CD4-positive, alpha-beta T cell (primary cell): ENCODE results near the gene ZNF74. TPM values are rescaled to one million over a fixed set of nuclear protein-coding genes. Genes with fewer than 3 reads are reported as not detected.

ENCODE experiments used
- ATAC-seq: fragments of 200-7000 bp; cut with Tn5 transposase; one replicate; pipeline ENCODE4 v1.10.0; 2022; ENCODE audit warnings: mild to moderate bottlenecking; ENCODE audit not compliant: poor library complexity
- CTCF ChIA-PET: fragments of 350-600 bp; sonication (Branson Sonifier 250); formaldehyde crosslinking; loops from one replicate; lab custom pipeline; 2021; ENCODE audit warnings: antibody characterized with exemption, inconsistent platforms; lab: Charles Lee
- POLR2A ChIA-PET: fragments of 350-600 bp; sonication (Branson Sonifier 250); formaldehyde crosslinking; loops from one replicate; lab custom pipeline; 2021; ENCODE audit warnings: antibody characterized with exemption, inconsistent platforms; lab: Charles Lee
- DNase-seq, 14 experiments: peaks; one replicate each; pipeline ENCODE4 v3.0.0-alpha.2; 2013 to 2020; ENCODE audit warnings: mixed read lengths in 2 of 14
- H3K27ac ChIP-seq, 2 donors: one replicate each; pipeline versions ENCODE4 v1.5.1 to v1.7.0; 2013; ENCODE audit warnings: low read length in 2 of 2, low read depth in 1 of 2, mild to moderate bottlenecking in 1 of 2
- H3K27me3 ChIP-seq, 2 experiments: 1 replicate in 1 of 2; 2 replicates in 1 of 2; pipeline versions ENCODE4 v1.6.1 to v1.7.0; 2013; ENCODE audit warnings: low read length in 2 of 2, control low read depth in 1 of 2, mild to moderate bottlenecking in 1 of 2, moderate library complexity in 1 of 2; ENCODE audit not compliant: insufficient read depth in 2 of 2, control insufficient read depth in 1 of 2
- H3K36me3 ChIP-seq: one replicate; pipeline ENCODE4 v1.6.1; 2013; ENCODE audit warnings: low read length, control low read depth; ENCODE audit not compliant: insufficient read depth
- H3K4me1 ChIP-seq: one replicate; pipeline ENCODE4 v1.6.1; 2013; ENCODE audit warnings: low read length, control low read depth; ENCODE audit not compliant: insufficient read depth
- H3K4me3 ChIP-seq: one replicate; pipeline ENCODE4 v1.5.1; 2013; ENCODE audit warnings: mild to moderate bottlenecking, low read length, moderate library complexity
- H3K9me3 ChIP-seq, 2 experiments: 1 replicate in 1 of 2; 2 replicates in 1 of 2; pipeline versions ENCODE4 v1.6.1 to v1.7.0; 2013; ENCODE audit warnings: low read length in 2 of 2, mild to moderate bottlenecking in 2 of 2, control low read depth in 1 of 2, moderate library complexity in 1 of 2; ENCODE audit not compliant: control insufficient read depth in 1 of 2, insufficient read depth in 1 of 2
- H3K27ac Mint-ChIP-seq: one replicate; pipeline ENCODE4 v1.8.0; 2020; ENCODE audit warnings: mixed read lengths
- H3K27me3 Mint-ChIP-seq: one replicate; pipeline ENCODE4 v1.8.0; 2021; ENCODE audit warnings: mixed read lengths
- H3K36me3 Mint-ChIP-seq: one replicate; pipeline ENCODE4 v1.8.0; 2021; ENCODE audit warnings: low read depth, mixed read lengths
- H3K4me1 Mint-ChIP-seq: one replicate; pipeline ENCODE4 v1.8.0; 2021; ENCODE audit warnings: low read depth, mixed read lengths
- H3K4me3 Mint-ChIP-seq: one replicate; pipeline ENCODE4 v1.8.0; 2020; ENCODE audit warnings: mild to moderate bottlenecking, mixed read lengths
- H3K9me3 Mint-ChIP-seq: one replicate; pipeline ENCODE4 v1.8.0; 2020; ENCODE audit warnings: mixed read lengths
- CTCF ChIP-seq: fragments of 200-600 bp; IDR thresholded peaks from one replicate; pipeline ENCODE4 v1.8.0; 2022; ENCODE audit warnings: antibody characterized with exemption, mild to moderate bottlenecking
- intact Hi-C, 2 experiments: fragments of 100-400 bp; cut with DNase I in 1 of 2; cut with micrococcal nuclease in 1 of 2; formaldehyde crosslinking; loops; one replicate each; pipeline versions ENCODE4 v1.15.1 to v1.9.0; 2023 to 2025; cut with DNase I, micrococcal nuclease
- total RNA-seq, 174 experiments: library from RNA in 2 of 174; stranded (reverse) in 2 of 174; gene quantifications; one replicate each; pipeline ENCODE4 v1.2.3 and lab custom pipeline; 2021 to 2026

The ZNF74 gene
- total RNA-seq, 2 experiments from 2014 or later = 1.7 to 2.3 TPM

- intact Hi-C loops = no loop called here
- TF ChIP-seq CTCF = no peak
- no peak overlapping the region for H3K4me3 ChIP-seq
- Mint-ChIP-seq H3K4me3 (peak overlapping the region; percentile 71), H3K27me3 (peaks cover 19% of the 10 kb centered on the region), H3K27ac (no peak overlapping the region), H3K36me3 (no peaks in the 10 kb centered on the region), H3K4me1 (peaks cover 10% of the 10 kb centered on the region), H3K9me3 (no peaks in the 10 kb centered on the region)
- no peaks in the 10 kb centered on the region for H3K9me3 ChIP-seq
- POLR2A ChIA-PET = no interaction called here
- ATAC-seq (no peak), DNase-seq (no peak)
- H3K36me3 ChIP-seq = no peaks in the 10 kb centered on the region
- CTCF ChIA-PET = no interaction called here
- H3K27ac ChIP-seq = no peak overlapping the region
- H3K27me3 ChIP-seq = peaks cover 6 to 14% of the 10 kb centered on the region in 2 experiments
- peaks cover 15% of the 10 kb centered on the region for H3K4me1 ChIP-seq
These were observed 30.1 kb downstream of the ZNF74 start for GRCh38 chr22:20423906-20424551.

GRCh38 chr22:20424568-20424931 lies 30.6 kb downstream of the ZNF74 start:
- H3K27ac Mint-ChIP-seq = no peak overlapping the region
- Histone ChIP-seq H3K36me3 (no peaks in the 10 kb centered on the region), H3K9me3 (no peaks in the 10 kb centered on the region), H3K4me3 (no peak overlapping the region), H3K4me1 (peaks cover 19% of the 10 kb centered on the region), H3K27ac (no peak overlapping the region), H3K27me3 (peaks cover 6 to 14% of the 10 kb centered on the region in 2 experiments)
- ChIA-PET POLR2A (interaction anchor here (1.4 kb wide), 1 partner anchor 39 kb away, joined by 5 read pairs; no protein-coding TSS in a partner anchor), CTCF (no interaction called here)
- H3K36me3 Mint-ChIP-seq = no peaks in the 10 kb centered on the region
- DNase-seq = peak in 1 of 14 experiments; percentile 17
- ATAC-seq = no peak
- H3K4me3 Mint-ChIP-seq = peak overlapping the region; percentile 71
- peaks cover 21% of the 10 kb centered on the region for H3K27me3 Mint-ChIP-seq
- intact Hi-C loops = no loop called here
- TF ChIP-seq CTCF = no peak
- no peaks in the 10 kb centered on the region for H3K9me3 Mint-ChIP-seq
- peaks cover 12% of the 10 kb centered on the region for H3K4me1 Mint-ChIP-seq

- Histone ChIP-seq H3K27ac (no peak overlapping the region), H3K4me3 (no peak overlapping the region), H3K36me3 (no peaks in the 10 kb centered on the region), H3K4me1 (peaks cover 24% of the 10 kb centered on the region), H3K9me3 (peaks cover 0 to 1% of the 10 kb centered on the region in 2 experiments), H3K27me3 (peaks cover 11 to 16% of the 10 kb centered on the region in 2 experiments)
- Mint-ChIP-seq H3K27ac (no peak overlapping the region), H3K9me3 (no peaks in the 10 kb centered on the region), H3K36me3 (no peaks in the 10 kb centered on the region), H3K27me3 (peaks cover 21% of the 10 kb centered on the region), H3K4me3 (peak overlapping the region; percentile 60), H3K4me1 (peaks cover 12% of the 10 kb centered on the region)
- no peak for ATAC-seq
- intact Hi-C loops = no loop called here
- TF ChIP-seq CTCF = no peak
- ChIA-PET CTCF (no interaction called here), POLR2A (interaction anchor here (1.4 kb wide), 1 partner anchor 38 kb away, joined by 5 read pairs; no protein-coding TSS in a partner anchor)
- peak in 3 of 14 experiments; percentile 23 to 48 (median 23) for DNase-seq
These were observed 31.1 kb downstream of the ZNF74 start for GRCh38 chr22:20424932-20425565.
